ENCODE data around the gene DHCR24. TPM values are rescaled to one million over a fixed set of nuclear protein-coding genes. Genes with fewer than 3 reads are reported as not detected.

The DHCR24 gene
- total RNA-seq = 67.5 and 136 TPM in 2 replicates

GRCh38 chr1:54886724-54887664, at the start of gene DHCR24:
DHCR24 (minus strand) TSS chr1:54887195; CDS start chr1:54887119, 76 bp downstream.

GRCh38 chr1:54800899-54801759, 85.9 kb downstream of the DHCR24 start, which contains the start of gene TTC22:
TTC22 (minus strand) TSS chr1:54801323; CDS start chr1:54801163, 160 bp downstream.

Other genes with a start within 250 kb of the DHCR24 start
- gene MROH7, start 245.4 kb downstream of the DHCR24 start, total RNA-seq = 0.54 TPM in 1 of 2 replicates, not detected in the other
- gene TTC4, start 171.3 kb downstream of the DHCR24 start, total RNA-seq = 12.5 and 15.4 TPM in 2 replicates
- 5.8 and 7.4 TPM in 2 replicates for gene PARS2, start 122.7 kb downstream of the DHCR24 start, total RNA-seq
- not detected in 2 replicates for gene TTC22, start 85.9 kb downstream of the DHCR24 start, total RNA-seq
- not detected in 2 replicates for gene TMEM61, start 93.4 kb upstream of the DHCR24 start, total RNA-seq
- gene BSND, start 111.7 kb upstream of the DHCR24 start, total RNA-seq = not detected in 2 replicates
- 1.3 and 7.5 TPM in 2 replicates for gene PCSK9, start 152.4 kb upstream of the DHCR24 start, total RNA-seq

All from cardiac atrium fibroblast (primary cell).